Measurements from ENCODE around the gene TMOD2. TPM values are rescaled to one million over a fixed set of nuclear protein-coding genes. Genes with fewer than 3 reads are reported as not detected.

The TMOD2 gene
- polyA plus RNA-seq, 3 donors, result 5.8 to 12.7 (median 6.2) TPM

DNA sequence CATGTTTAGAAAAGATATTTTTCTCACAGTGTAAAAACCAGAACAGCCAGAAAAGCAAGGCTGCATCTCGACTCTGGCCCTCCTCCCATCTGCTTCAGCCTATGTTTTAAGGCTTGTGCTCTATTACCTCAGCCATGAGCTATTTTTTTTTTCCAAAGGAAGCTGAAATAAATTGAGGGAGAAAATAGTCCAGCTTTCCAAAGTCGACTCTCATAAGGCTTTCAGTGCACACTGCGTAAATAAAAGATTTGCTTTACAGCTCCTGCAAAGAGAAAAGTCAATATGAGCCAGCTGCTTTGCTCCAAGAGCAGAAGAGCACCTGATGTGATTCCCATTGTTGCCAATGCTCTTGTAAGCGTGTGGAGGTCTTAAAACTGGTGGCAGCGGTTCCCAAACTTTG is 43.4 kb upstream of the TMOD2 start:
- H3K9ac ChIP-seq (ENCODE audit: insufficient read depth, low read length, poor library complexity, severe bottlenecking), result no peak overlapping the region
- peaks cover 2 to 3% (median 2%) of the 10 kb centered on the region in 3 donors for H3K27me3 Mint-ChIP-seq (ENCODE audit: low read depth in 3 of 3)

GRCh38 chr15:51709031-51709430 is 42.4 kb upstream of the TMOD2 start:
- H3K9me3 Mint-ChIP-seq, result peaks cover 5 to 11% (median 7%) of the 10 kb centered on the region in 7 donors
- Histone ChIP-seq H3K4me2 (replicated peaks; ENCODE audit: extremely low read depth, low read length, poor library complexity, severe bottlenecking) (no peak overlapping the region), H2AFZ (ENCODE audit: insufficient read depth, low read depth, low read length, poor library complexity, severe bottlenecking) (no peak overlapping the region), H3K4me1 (ENCODE audit: control insufficient read depth in 1 of 2, insufficient read depth in 2 of 2, low read length in 2 of 2) (no peaks in the 10 kb centered on the region), H3K36me3 (replicated peaks in 1 of 2; ENCODE audit: control insufficient read depth in 1 of 2, insufficient read depth in 2 of 2, low read length in 2 of 2) (no peaks in the 10 kb centered on the region), H3K9me3 (replicated peaks in 1 of 2; ENCODE audit: control insufficient read depth in 1 of 2, insufficient read depth in 1 of 2, low read length in 2 of 2) (peaks cover 4 to 6% of the 10 kb centered on the region in 2 donors), H3K27ac (ENCODE audit: low read depth in 1 of 2, low read length in 2 of 2) (no peak overlapping the region), H3K9ac (ENCODE audit: insufficient read depth, low read length, poor library complexity, severe bottlenecking) (no peak overlapping the region), H3K27me3 (ENCODE audit: control insufficient read depth in 2 of 2, insufficient read depth in 2 of 2, low read length in 2 of 2) (no peaks in the 10 kb centered on the region), H4K20me1 (ENCODE audit: insufficient read depth, low read length) (no peaks in the 10 kb centered on the region), H3K4me3 (replicated peaks in 1 of 3; ENCODE audit: low read depth in 2 of 3, low read length in 3 of 3) (no peak overlapping the region), H3K79me2 (ENCODE audit: insufficient read depth, low read length) (no peaks in the 10 kb centered on the region)
- intact Hi-C loops (cut with micrococcal nuclease), result no loop called here
- H3K36me3 Mint-ChIP-seq, result no peaks in the 10 kb centered on the region
- WGBS (ENCODE audit: insufficient coverage), result no CpG with 5 or more reads among the region's 5 CpGs
- DNase-seq, result peak; percentile 20 to 73 (median 25)
- TF ChIP-seq CTCF (IDR thresholded peaks at IDR 0.05), result no peak
- no peaks in the 10 kb centered on the region for H3K4me1 Mint-ChIP-seq
- H3K27me3 Mint-ChIP-seq (ENCODE audit: low read depth in 3 of 3), result peaks cover 0 to 3% (median 2%) of the 10 kb centered on the region in 3 donors
- H3K27ac Mint-ChIP-seq, result no peak overlapping the region
- H3K4me3 Mint-ChIP-seq, result no peak overlapping the region

More for the DNA sequence above, 43.4 kb upstream of the TMOD2 start:
- H3K27ac ChIP-seq (ENCODE audit: low read depth in 1 of 2, low read length in 2 of 2), result no peak overlapping the region
- Mint-ChIP-seq H3K9me3 (peaks cover 5 to 11% (median 7%) of the 10 kb centered on the region in 7 donors), H3K4me3 (no peak overlapping the region), H3K27ac (no peak overlapping the region), H3K36me3 (no peaks in the 10 kb centered on the region), H3K4me1 (no peaks in the 10 kb centered on the region)
- no peak overlapping the region for H2AFZ ChIP-seq (ENCODE audit: insufficient read depth, low read depth, low read length, poor library complexity, severe bottlenecking)
- no peak overlapping the region for H3K4me3 ChIP-seq (replicated peaks in 1 of 3; ENCODE audit: low read depth in 2 of 3, low read length in 3 of 3)
- H3K79me2 ChIP-seq (ENCODE audit: insufficient read depth, low read length), result no peaks in the 10 kb centered on the region
- no peaks in the 10 kb centered on the region for H3K27me3 ChIP-seq (ENCODE audit: control insufficient read depth in 2 of 2, insufficient read depth in 2 of 2, low read length in 2 of 2)
- intact Hi-C loops (cut with micrococcal nuclease), result no loop called here
- no peaks in the 10 kb centered on the region for H4K20me1 ChIP-seq (ENCODE audit: insufficient read depth, low read length)
- peaks cover 4 to 6% of the 10 kb centered on the region in 2 donors for H3K9me3 ChIP-seq (replicated peaks in 1 of 2; ENCODE audit: control insufficient read depth in 1 of 2, insufficient read depth in 1 of 2, low read length in 2 of 2)
- no peak overlapping the region for H3K4me2 ChIP-seq (replicated peaks; ENCODE audit: extremely low read depth, low read length, poor library complexity, severe bottlenecking)
- no peaks in the 10 kb centered on the region for H3K36me3 ChIP-seq (replicated peaks in 1 of 2; ENCODE audit: control insufficient read depth in 1 of 2, insufficient read depth in 2 of 2, low read length in 2 of 2)
- TF ChIP-seq CTCF (IDR thresholded peaks at IDR 0.05), result no peak
- 98% methylated on average over 4 of the region's 5 CpGs for WGBS (ENCODE audit: insufficient coverage)
- no peak for DNase-seq
- H3K4me1 ChIP-seq (ENCODE audit: control insufficient read depth in 1 of 2, insufficient read depth in 2 of 2, low read length in 2 of 2), result no peaks in the 10 kb centered on the region

Measured in CD14-positive monocyte (primary cell).